Hepatic stellate cell (primary cell): ENCODE measurements around the gene ELANE.
"Not testable (repeated sequence)": the region's sequence is repeated elsewhere in the genome, so short reads cannot be mapped to it uniquely, and the experiment has no call there.

Experiments
- DNase-seq: peaks from one replicate; pipeline ENCODE4 v3.0.0; 2011; ENCODE audit warnings: low spot score

ELANE gene

GRCh38 chr19:814152-815078 lies 37.7 kb upstream of the ELANE start:
- no peak for DNase-seq

- DNase-seq: no peak
Measured at GRCh38 chr19:815079-815774, 36.9 kb upstream of the ELANE start.

- DNase-seq: no peak
Measured at GRCh38 chr19:815775-816499, 36.2 kb upstream of the ELANE start.

GRCh38 chr19:816500-816857 lies 35.6 kb upstream of the ELANE start:
- no peak for DNase-seq

GRCh38 chr19:820212-820611 lies 31.9 kb upstream of the ELANE start:
- DNase-seq: not testable (repeated sequence)

GRCh38 chr19:821231-821824 lies 30.8 kb upstream of the ELANE start:
- DNase-seq: no peak

GRCh38 chr19:821825-822503 lies 30.1 kb upstream of the ELANE start, which contains the start of gene PLPPR3:
Gene PLPPR3, minus strand, starts transcription at chr19:821955. Its CDS starts 396 bp downstream, at chr19:821559.
- no peak for DNase-seq

GRCh38 chr19:823565-824121 lies 28.5 kb upstream of the ELANE start:
- no peak for DNase-seq

- no peak for DNase-seq
Measured at GRCh38 chr19:824885-825284, 27.2 kb upstream of the ELANE start.

GRCh38 chr19:825897-826644 lies 26.0 kb upstream of the ELANE start:
- no peak for DNase-seq

- no peak for DNase-seq
Measured at GRCh38 chr19:827314-827709, 24.8 kb upstream of the ELANE start.

GRCh38 chr19:827710-828321 lies 24.3 kb upstream of the ELANE start, which contains the start of gene AZU1:
Gene AZU1, plus strand, starts transcription at chr19:827837. Its CDS starts 10 bp downstream, at chr19:827847.
- no peak for DNase-seq

GRCh38 chr19:829129-829758 lies 22.9 kb upstream of the ELANE start:
- DNase-seq: no peak

GRCh38 chr19:831407-832369 lies 20.4 kb upstream of the ELANE start:
- no peak for DNase-seq

GRCh38 chr19:834216-834615 lies 17.9 kb upstream of the ELANE start:
- DNase-seq: no peak

GRCh38 chr19:835210-835810 lies 16.8 kb upstream of the ELANE start:
- no peak for DNase-seq

GRCh38 chr19:840519-841206 lies 11.4 kb upstream of the ELANE start, which contains the start of gene PRTN3:
Gene PRTN3, plus strand, starts transcription at chr19:840999. Its CDS starts 10 bp downstream, at chr19:841009.
- no peak for DNase-seq
